ENCODE data around the gene TARM1.

Gene TARM1

DNA sequence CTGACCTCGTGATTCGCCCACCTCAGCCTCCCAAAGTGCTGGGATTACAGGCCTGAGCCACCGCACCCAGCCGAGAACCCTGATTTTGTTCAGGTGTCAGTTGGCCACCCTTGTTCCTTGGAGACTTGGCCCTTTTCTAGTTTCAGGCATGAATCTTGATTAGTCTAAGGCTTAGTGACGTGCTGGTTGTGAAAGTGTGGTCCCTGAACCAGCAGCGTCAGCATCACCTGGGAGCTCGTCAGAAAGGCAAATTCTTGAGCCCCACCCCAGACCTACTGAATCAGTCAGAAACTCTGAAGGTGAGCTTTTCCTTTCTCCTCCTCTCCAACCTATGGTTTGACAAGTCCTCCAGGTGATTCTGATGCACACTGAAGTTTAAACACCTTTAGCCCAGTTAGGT lies 54.5 kb downstream of the TARM1 start:
- TF ChIP-seq GATA3 (IDR thresholded peaks at IDR 0.05; ENCODE audit: low read depth, low read length) (no peak), GATA2 (IDR thresholded peaks at IDR 0.05; ENCODE audit: low read depth, low read length) (no peak)

- no peak for TF ChIP-seq GATA3 (IDR thresholded peaks at IDR 0.05; ENCODE audit: low read depth, low read length)
- no peak for TF ChIP-seq GATA2 (IDR thresholded peaks at IDR 0.05; ENCODE audit: low read depth, low read length)
These were observed 56.5 kb downstream of the TARM1 start for GRCh38 chr19:54024660-54025059.

- TF ChIP-seq GATA3 (IDR thresholded peaks at IDR 0.05; ENCODE audit: low read depth, low read length) (no peak), GATA2 (IDR thresholded peaks at IDR 0.05; ENCODE audit: low read depth, low read length) (no peak)
These were observed 58.0 kb downstream of the TARM1 start for GRCh38 chr19:54023191-54023590.

- TF ChIP-seq GATA3 (IDR thresholded peaks at IDR 0.05; ENCODE audit: low read depth, low read length), result no peak
- no peak for TF ChIP-seq GATA2 (IDR thresholded peaks at IDR 0.05; ENCODE audit: low read depth, low read length)
These were observed 59.2 kb downstream of the TARM1 start for GRCh38 chr19:54021932-54022331.

- TF ChIP-seq GATA3 (IDR thresholded peaks at IDR 0.05; ENCODE audit: low read depth, low read length), result no peak
- no peak for TF ChIP-seq GATA2 (IDR thresholded peaks at IDR 0.05; ENCODE audit: low read depth, low read length)
These were observed 59.8 kb downstream of the TARM1 start for GRCh38 chr19:54021363-54021762.

All from SH-SY5Y (cell line).